HG03095 (cell line): Measurements from ENCODE around the gene RABEPK.
"Not testable (repeated sequence)": the region's sequence is repeated elsewhere in the genome, so short reads cannot be mapped to it uniquely, and the experiment has no call there.

Experiments used
- ATAC-seq: cut with Tn5 transposase; IDR thresholded peaks from one replicate; pipeline ENCODE4 v1.9.1; 2021; ENCODE audit warnings: moderate library complexity; ENCODE audit not compliant: unreplicated experiment

The RABEPK gene

DNA sequence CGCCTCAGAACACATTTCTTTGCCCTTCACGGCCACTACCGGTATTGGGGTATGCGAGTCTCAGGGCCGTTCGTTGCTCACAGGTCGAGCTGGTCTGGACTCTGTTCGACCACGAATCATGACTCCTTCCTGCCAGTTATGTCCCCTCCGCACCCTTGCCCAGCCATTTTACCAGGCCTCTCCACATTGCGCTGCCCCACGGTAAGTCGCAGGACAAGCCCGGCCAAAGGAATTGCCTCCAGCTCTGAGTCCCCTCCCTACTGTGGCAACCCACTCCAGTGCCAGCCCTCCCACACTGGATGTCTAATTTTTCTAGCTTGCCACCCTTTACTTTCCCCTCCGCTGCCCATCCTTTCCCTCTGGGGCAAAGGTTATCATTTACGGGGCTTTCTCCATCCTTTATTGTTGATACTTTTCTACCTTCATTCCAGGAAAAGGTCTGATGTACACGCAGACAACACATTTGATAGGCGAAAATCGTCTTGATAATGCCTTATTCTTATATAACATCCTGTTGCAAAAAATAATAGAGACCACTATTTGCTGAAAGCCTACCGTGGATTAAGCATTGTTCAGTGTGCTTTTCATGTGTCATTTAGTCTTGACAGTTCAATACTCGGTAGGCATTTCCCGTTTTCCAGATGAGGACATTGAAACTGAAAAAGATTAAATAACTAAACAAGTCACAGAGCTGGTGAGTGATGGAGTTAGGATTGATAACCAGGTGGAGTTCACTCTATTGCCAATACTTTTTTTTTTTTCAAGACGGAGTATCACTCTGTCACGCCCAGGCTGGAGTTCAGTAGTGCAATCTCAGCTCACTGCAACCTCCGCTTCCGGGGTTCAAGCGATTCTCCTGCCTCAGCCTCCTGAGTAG, 41.8 kb downstream of the RABEPK start:
- no peak for ATAC-seq

DNA sequence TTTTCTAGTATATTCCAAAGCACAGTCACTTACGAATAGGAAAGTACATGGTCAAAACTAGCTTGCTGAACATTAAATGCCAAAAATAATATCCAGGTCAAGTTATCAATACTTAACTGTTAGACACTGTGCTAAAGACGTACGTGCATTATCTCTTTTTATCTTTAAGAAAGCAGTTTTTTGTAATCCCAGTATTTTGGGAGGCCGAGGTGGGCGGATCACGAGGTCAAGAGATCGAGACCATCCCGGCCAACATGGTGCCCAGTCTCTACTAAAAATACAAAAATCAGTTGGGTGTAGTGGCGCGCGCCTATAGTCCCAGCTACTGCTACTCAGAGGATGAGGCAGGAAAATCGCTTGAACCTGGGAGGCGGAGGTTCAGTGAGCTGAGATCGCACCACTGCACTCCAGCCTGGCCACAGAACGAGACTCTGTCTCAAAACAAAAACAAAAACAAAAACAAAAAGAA, 43.5 kb downstream of the RABEPK start:
- no peak for ATAC-seq

DNA sequence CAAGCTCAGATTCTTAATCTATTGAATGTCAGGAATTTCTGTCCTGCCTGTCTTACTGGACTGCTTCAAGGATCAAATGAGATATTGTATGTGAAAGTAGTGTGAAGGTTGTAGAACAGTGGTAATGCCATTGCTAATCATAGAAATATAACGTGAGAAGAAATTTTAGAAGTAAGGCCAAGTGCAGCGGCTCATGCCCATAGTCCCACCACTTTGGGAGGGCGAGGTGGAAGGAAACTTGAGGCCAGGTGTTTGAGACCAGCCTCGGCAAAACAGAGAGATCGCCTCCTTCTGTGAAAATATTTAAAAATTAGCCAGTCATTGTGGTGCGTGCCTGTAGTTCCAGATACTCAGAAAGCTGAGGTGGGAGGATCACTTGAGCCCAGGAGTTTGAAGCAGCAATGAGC, 45.9 kb downstream of the RABEPK start:
- ATAC-seq, result no peak

DNA sequence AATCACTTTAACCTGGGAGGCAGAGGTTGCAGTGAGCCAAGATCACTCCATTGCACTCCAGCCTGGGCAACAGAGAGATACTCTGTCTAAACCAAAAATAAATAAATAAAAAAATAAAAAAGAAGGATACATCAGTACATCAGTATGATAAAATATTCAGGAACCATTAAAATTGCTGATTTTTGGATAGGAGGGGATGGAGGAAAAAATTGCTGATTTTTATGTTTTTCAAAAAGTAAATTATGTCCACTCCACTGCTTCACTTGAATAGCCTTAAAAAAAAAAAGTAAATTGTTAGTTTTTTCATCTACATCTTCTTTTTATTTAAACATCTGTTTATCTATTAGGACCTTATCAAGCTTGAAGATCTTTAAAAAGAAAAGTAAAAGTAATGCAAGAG, 53.9 kb downstream of the RABEPK start:
- ATAC-seq, result no peak

DNA sequence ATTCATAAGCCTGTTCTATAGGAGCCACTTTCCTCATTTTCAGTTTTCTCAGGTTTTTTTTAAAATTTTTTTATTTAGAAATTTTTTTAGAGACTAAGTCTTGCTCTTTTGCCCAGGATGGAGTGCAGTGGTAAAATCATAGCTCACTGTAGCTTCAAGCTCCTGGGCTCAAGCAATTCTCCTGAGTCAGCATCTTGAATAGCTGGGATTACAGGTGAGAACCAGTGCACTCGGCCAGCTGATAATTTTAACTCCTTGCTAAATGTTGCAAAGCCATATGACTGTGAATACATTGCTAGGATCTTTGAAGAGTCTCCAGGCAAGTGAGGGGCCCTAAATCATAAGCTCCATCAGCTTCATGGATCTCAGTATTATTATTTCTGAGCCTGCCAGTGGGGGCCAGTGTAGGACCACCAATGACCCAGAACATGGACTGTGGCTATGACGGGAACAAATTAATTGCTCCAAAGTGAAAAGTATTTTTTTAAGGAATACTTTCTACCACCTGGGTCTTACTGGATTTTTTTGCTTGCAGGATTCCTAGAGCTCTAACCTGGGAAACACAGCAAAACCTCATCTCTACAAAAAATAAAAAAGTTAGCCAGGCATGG, 55.5 kb downstream of the RABEPK start:
- ATAC-seq, result no peak

DNA sequence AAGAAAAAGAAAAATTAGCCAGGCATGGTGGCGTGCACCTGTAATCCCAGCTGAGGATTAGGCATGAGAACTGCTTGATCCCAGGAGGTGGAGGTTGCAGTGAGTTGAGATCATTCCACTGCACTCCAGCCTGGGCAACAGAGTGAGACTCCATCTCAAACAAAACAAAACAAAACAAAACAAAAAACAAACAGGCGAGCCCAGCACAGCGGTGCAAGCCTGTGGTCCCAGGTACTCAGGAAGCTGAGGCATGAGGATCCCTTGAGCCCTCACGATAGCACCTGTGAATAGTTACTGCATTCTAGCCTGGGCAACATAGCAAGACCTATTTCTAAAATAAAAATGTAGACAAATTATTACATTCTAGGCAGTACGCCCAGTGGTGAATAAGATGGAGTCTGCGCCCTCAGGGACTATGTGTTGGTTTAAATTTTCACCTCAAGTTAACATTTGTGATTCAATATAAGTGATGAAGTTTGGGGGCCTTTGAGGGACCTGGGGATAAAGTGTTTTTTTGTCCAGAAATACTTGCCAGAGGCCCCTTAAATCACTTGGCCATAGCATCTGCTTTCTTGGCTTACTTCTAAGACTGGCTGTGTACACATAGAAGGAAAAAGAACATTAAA, 57.9 kb downstream of the RABEPK start:
- no peak for ATAC-seq

DNA sequence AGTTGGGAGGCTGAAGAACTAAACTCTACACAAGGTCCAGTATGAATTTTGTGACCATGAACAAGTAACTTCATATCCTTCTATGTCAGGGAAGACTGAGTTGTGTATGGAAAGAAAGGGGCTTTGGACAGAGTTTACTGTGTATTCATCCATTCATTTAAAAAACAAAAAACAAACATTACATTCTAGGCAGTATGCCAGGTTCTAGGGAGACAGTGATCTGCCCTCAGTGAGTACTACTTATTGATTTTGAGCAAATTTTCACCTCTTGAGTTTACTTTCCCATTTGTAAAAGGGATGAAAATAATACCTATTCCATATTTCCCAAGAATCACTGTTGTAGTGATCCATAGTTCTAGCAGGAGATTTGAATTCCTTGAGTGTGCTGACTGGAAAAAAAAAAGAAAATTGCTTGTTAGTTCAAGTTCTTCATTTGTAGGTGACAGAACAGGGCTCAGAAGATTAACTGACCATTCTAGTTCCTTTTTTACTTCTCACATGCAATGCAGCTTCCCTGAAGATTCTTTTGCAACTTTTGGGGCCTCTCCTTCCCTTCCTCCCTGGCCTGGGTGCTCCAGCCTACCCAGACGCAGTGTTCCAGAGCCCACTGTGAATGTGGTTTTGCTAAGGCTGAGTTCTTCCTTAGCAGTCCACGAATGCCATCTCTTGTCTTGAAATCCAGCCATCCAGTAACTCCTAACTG, 58.6 kb downstream of the RABEPK start:
- ATAC-seq, result no peak

DNA sequence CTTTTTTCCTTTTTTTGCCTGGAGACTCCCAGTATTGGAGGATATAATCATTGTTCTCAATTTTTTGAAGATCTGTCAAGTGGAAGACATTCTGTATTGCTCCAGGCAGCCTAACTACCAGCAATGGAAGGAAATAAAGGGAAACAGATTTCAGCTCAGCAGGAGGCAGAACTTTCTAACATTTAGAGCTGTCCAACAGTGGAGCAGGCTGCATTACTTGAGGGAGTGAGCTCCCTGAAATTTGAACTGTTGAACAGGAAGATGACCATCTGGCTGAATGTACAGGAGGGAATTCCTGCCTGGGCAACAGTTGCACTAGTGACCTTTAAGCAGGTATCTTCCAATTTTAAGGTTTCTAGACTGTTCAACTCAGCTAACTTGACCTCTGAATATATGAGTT, 60.2 kb downstream of the RABEPK start:
- no peak for ATAC-seq

DNA sequence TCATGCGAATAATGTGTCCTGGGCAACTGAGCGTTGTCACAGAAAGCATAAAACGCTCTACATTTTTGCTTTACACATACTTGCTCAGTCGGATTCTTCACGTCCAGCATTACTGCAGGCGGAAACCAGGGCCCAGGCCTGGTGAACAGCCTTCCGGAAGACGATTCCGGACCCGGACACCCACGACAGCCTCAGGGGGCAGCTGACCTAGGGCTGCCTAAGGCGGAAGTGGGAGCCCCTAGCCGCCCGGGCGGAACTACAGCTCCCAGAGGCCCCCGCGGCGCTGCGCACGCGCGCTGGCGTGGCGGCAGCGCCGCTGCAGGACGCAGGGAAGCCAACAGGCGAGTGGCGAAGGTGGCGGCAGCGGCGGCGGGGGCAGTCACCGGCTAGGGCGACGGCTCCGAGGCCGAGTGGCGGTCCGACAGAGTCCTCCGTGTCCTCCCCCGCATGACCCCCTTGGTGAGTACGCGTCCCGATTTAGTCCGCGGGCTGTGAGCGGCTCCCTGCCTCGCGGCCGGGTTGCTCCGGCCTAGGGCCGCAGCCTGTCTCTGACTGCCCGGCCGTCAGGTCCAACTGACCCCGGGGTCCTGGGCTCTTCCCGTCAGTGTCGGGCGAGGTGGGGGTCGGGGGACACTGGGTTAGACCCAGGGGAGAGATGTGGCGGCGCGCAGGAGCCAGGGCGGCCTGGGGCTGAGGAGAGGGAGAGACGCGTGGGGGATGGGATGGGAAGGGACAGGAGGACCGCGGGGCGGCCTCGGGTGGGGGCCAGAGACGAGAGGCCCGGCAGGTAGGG, 61.4 kb downstream of the RABEPK start, which contains the start of gene GAPVD1:
Gene GAPVD1 (plus strand): TSS at position 326 of the 793 bp plus-strand sequence. CDS start 37,096 bp downstream, outside the sequence.
- peak; percentile 89 for ATAC-seq

DNA sequence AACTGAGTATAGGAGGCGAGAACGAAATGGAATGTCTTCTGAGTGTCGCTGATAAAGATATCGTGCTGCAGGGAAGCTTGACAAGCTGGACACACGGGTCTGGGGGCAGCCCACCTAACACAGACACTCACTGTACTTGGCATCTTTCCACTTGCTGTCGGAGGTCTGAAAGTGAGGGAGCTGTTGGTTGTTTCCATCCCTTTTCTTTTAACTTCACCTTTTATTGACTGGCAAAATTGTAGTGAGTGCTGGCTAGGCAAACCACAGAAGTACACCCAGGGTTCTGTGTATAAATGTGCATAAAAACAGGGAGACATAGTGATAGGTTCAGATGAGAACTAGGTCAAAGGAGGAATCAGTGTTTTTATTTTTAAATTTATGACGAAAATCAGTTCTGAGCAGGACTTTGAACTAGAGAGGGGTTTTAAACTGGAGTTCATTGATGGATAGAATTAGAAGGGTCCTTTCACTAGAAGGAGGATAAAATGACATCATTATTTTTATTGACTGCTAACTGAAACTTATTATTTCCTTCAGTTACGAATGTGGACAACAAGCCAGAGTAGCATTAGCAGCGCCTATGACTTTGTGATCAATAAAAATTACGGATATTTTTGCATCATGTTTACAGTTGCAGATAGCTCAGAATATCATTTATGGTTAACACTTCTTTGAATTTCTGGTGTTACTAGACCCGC, 62.1 kb downstream of the RABEPK start:
- no peak for ATAC-seq

DNA sequence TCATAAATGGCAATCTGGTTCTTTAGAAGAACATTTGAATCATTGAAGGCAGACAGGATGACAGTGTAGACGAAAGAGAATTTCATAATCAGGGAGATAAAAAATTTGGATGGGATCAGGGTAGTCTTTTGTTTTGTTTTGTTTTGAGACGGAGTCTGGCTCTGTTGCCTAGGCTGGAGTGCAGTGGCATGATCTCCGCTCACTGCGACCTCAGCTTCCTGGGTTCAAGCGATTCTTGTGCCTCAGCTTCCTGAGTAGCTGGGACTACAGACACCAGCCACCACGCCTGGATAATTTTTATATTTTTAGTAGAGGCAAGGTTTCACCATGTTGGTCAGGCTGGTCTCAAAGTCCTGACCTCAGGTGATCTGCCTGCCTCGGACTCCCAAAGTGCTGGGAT, 63.7 kb downstream of the RABEPK start:
- not testable (repeated sequence) for ATAC-seq

DNA sequence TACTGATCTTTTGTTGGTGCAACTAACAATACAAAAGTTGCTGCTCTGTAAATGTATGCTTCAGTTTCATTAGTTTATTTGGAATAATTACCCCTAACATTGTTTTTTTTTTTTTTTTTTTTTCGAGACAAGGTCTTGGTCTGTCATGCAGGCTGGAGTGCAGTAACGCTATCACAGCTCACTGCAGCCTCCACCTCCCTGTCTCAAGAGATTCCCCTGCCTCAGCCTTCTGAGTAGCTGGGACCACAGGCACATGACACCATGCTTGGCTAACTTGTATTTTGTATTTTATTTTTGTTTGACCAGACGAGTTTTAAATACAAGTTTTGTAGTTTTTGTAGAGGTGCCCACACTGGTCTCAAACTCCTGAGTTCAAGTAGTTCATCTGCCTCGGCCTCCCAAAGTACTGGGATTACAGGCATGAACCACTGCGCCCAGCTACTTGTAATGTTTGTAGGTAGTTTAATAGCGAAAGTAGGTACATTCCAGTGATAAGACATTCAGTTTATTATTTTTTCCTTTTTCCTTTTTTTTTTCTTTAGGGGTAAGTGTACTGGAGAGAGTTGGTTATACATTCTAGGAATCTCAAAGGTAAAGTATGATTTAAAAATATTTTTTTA, 68.2 kb downstream of the RABEPK start:
- ATAC-seq, result no peak

DNA sequence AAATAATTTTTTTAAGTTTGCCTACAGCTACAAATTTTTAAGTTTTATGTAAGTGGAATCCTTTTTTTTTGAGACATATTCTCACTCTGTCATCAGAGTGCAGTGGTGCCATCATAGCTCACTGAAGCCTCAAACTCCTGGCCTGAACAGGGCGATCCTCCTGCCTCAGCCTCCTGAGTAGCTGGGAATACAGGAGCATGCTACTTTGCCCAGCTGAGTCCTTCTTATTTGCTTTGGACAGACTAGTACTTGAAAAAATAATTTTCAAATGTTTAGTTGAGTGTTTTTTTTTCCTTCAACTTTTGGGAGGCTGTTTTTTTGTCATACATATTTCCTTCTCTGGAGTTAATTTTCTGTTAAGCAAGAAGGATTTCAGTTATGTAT, 68.7 kb downstream of the RABEPK start:
- ATAC-seq, result no peak

DNA sequence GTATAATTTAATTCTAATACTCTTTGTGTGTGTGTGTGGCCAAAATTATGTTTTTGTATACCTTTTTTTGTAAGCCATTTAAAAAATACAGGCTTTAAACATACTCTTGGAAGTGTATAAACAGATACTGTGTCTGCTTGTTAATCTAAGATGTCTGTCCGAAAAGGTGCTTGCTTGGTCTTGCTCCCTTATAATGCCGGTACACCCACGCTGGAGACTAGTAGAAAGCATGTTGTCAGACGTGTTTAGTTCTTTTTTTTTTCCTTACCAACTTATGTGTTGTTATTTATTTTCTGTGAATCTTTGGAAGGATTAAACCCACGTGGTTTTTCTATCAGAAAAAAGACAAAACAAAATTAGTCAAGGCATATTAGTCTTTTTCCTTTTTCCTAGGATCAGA, 70.7 kb downstream of the RABEPK start:
- no peak for ATAC-seq

DNA sequence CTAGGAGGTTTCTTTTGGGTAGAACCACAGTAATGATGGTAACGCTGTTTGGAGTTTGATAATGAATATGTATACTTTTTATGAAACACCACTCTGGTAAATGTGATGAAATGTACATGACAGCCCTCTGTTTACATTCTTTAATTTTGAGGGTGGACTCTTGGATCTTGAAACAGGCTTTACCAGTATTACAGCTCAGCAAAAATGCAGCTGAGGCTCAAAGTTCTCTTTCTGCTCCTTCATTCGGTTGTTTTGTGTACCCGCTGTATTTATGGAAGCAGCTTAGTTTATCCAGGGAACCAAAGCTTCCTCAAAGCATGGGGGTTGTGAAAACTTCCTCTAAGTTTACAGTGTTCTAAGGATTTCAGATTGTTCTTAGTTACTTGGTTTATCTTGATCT, 72.4 kb downstream of the RABEPK start:
- no peak for ATAC-seq

DNA sequence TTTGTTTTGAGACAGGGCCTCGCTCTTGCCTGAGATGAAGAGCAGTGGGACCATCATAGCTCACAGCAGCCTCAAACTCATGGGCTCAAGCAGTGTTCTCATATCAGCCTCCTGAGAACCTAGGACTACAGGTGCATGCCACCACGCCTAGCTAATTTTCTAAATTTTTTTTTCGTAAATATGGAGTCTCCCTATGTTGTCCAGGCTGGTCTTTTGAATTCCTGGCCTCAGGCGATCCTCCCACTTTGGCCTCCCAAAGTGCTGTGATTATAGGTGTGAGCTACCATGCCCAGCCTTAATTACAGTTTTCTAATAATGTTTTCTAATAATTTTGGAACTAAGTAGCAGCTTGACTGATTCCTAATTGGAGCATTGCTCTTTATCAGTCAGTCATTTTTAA, 76.4 kb downstream of the RABEPK start:
- no peak for ATAC-seq

DNA sequence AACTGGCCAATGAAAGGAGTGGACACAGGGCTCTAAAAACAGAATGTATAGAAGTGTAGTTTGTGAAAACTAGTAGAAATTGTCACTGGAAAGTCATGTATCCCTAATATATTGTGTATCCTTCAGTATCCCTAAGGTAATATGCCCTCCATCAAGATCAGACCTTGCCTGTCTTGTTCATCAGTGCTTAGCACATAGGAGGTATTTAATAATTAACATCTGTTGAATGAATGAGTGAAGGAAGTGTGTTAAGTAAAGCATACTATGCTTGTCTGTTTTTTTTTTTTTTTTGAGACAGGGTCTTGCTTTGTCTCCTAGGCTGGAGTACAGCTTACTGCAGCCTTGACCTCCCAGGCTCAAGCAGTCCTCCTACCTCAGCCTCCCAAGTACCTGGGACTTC, 77.1 kb downstream of the RABEPK start:
- no peak for ATAC-seq

DNA sequence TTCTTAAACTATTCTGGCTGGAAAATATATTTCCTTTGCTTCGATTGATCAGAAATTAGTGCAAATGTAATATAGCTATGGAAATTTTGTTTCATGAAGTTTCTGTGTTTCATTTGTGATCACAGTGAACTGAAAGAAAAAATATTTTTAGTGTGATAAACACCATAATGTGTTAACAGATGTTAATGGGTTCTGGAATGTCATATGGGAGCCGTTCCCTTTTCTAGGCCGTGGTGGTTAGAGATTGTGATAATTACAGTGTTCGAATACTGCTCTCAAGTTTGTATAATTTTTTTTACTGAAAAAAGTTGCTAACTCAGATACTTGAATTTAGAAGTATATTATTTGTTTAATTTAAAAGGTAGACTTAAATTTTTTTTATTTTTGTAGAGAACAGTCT, 80.6 kb downstream of the RABEPK start:
- ATAC-seq, result no peak
